D341Med (cell line): ENCODE results near the gene FLNA.
A peak's percentile ranks its signal among the peaks of the same experiment; 100 is the strongest.
"Not testable (repeated sequence)": the region's sequence is repeated elsewhere in the genome, so short reads cannot be mapped to it uniquely, and the experiment has no call there.

Experiments
- DNase-seq: peaks from one replicate; pipeline ENCODE4 v3.0.0; 2012; ENCODE audit warnings: low spot score

The FLNA gene

GRCh38 chrX:154374313-154375155 lies at the start of gene FLNA:
Gene FLNA (minus strand): TSS chrX:154374634. CDS start chrX:154371245, 3,389 bp downstream.
- no peak for DNase-seq

- no peak for DNase-seq
These were observed 45.9 kb upstream of the FLNA start for GRCh38 chrX:154420402-154420756.

- no peak for DNase-seq
These were observed 45.4 kb upstream of the FLNA start for GRCh38 chrX:154419688-154420401.

GRCh38 chrX:154419189-154419588 lies 44.8 kb upstream of the FLNA start:
- DNase-seq, result no peak

GRCh38 chrX:154417157-154417556 lies 42.7 kb upstream of the FLNA start:
- DNase-seq, result no peak

- DNase-seq, result no peak
These were observed 38.7 kb upstream of the FLNA start for GRCh38 chrX:154413142-154413541.

GRCh38 chrX:154412468-154412867 lies 38.0 kb upstream of the FLNA start:
- no peak for DNase-seq

GRCh38 chrX:154411981-154412340 lies 37.5 kb upstream of the FLNA start:
- peak; percentile 77 for DNase-seq

GRCh38 chrX:154409222-154409871 lies 34.9 kb upstream of the FLNA start, which contains the start of gene DNASE1L1:
Gene DNASE1L1 (minus strand): TSS chrX:154409254. CDS start chrX:154405568, 3,686 bp downstream.
- no peak for DNase-seq

- DNase-seq, result no peak
These were observed 34.3 kb upstream of the FLNA start for GRCh38 chrX:154408659-154409221.

GRCh38 chrX:154404625-154405192 lies 30.3 kb upstream of the FLNA start:
- DNase-seq, result no peak

- no peak for DNase-seq
These were observed 29.4 kb upstream of the FLNA start for GRCh38 chrX:154403858-154404257.

GRCh38 chrX:154403192-154403591 lies 28.8 kb upstream of the FLNA start:
- DNase-seq, result no peak

GRCh38 chrX:154402622-154403127 lies 28.2 kb upstream of the FLNA start:
- DNase-seq, result no peak

GRCh38 chrX:154401918-154402621 lies 27.6 kb upstream of the FLNA start:
- DNase-seq, result no peak

GRCh38 chrX:154401045-154401799 lies 26.8 kb upstream of the FLNA start:
- DNase-seq, result no peak

- not testable (repeated sequence) for DNase-seq
These were observed 26.0 kb upstream of the FLNA start for GRCh38 chrX:154400369-154400817.

- no peak for DNase-seq
These were observed 25.3 kb upstream of the FLNA start for GRCh38 chrX:154399527-154400368.
